HL-60 (cell line): ENCODE measurements around the gene TTC28.

Source experiments
- DNase-seq, 2 experiments: peaks; one replicate each; pipeline ENCODE4 v3.0.0-alpha.2; 2010 to 2020; ENCODE audit warnings: low read depth in 1 of 2, low spot score in 1 of 2
- H3K27ac ChIP-seq: fragments of 250-450 bp; sonication (Bioruptor Pico); replicated peaks from 2 replicates; pipeline ENCODE4 v1.5.1; 2020; ENCODE audit warnings: mild to moderate bottlenecking, moderate library complexity
- H3K27me3 ChIP-seq: fragments of 250-450 bp; sonication (Bioruptor Pico); 2 replicates; pipeline ENCODE4 v1.5.1; 2021; ENCODE audit warnings: mild to moderate bottlenecking, moderate library complexity; ENCODE audit not compliant: insufficient read depth, poor library complexity, severe bottlenecking
- H3K4me3 ChIP-seq: replicated peaks from 2 replicates; pipeline ENCODE4 v1.5.1; 2011; ENCODE audit warnings: mild to moderate bottlenecking, control low read depth, low read length; ENCODE audit not compliant: insufficient read depth
- CTCF ChIP-seq: IDR thresholded peaks from one replicate; pipeline ENCODE4 v1.5.1; 2011; ENCODE audit warnings: low read length, control low read depth, inconsistent platforms; ENCODE audit not compliant: insufficient read depth
- GABPA ChIP-seq: IDR thresholded peaks from 2 replicates; pipeline ENCODE4 v1.6.1; 2012; ENCODE audit warnings: low read depth
- POLR2AphosphoS5 ChIP-seq: IDR thresholded peaks from 2 replicates; pipeline ENCODE4 v1.6.1; 2012; ENCODE audit warnings: low read depth
- REST ChIP-seq: IDR thresholded peaks from 2 replicates; pipeline ENCODE4 v1.6.1; 2012; ENCODE audit warnings: low read depth; ENCODE audit not compliant: insufficient replicate concordance
- SPI1 ChIP-seq: IDR thresholded peaks from 2 replicates; pipeline ENCODE4 v1.6.1; 2012; ENCODE audit warnings: low read depth, mild to moderate bottlenecking, borderline replicate concordance

The TTC28 gene

GRCh38 chr22:28373831-28374230 is 305.8 kb downstream of the TTC28 start:
- no peak overlapping the region for H3K4me3 ChIP-seq
- DNase-seq: no peak
- H3K27ac ChIP-seq: no peak overlapping the region
- TF ChIP-seq GABPA (no peak), POLR2AphosphoS5 (no peak), SPI1 (no peak), REST (no peak), CTCF (no peak)
- H3K27me3 ChIP-seq: peaks cover 2% of the 10 kb centered on the region

- peaks cover 2% of the 10 kb centered on the region for H3K27me3 ChIP-seq
- no peak overlapping the region for H3K4me3 ChIP-seq
- DNase-seq: no peak
- H3K27ac ChIP-seq: no peak overlapping the region
- TF ChIP-seq SPI1 (no peak), CTCF (no peak), REST (no peak), GABPA (no peak), POLR2AphosphoS5 (no peak)
Measured at GRCh38 chr22:28369854-28370253, 309.8 kb downstream of the TTC28 start.

GRCh38 chr22:28366856-28367255 is 312.8 kb downstream of the TTC28 start:
- Histone ChIP-seq H3K27ac (no peak overlapping the region), H3K4me3 (no peak overlapping the region), H3K27me3 (no peaks in the 10 kb centered on the region)
- DNase-seq: no peak
- TF ChIP-seq GABPA (no peak), CTCF (no peak), SPI1 (no peak), POLR2AphosphoS5 (no peak), REST (no peak)
